Measurements from ENCODE around the gene ANO1.

The ANO1 gene

GRCh38 chr11:70140711-70141485, 62.8 kb downstream of the ANO1 start:
- no peak for DNase-seq

- no peak for DNase-seq
Observed at GRCh38 chr11:70141486-70142220, 63.5 kb downstream of the ANO1 start.

- no peak for DNase-seq
Observed at GRCh38 chr11:70142221-70142875, 64.2 kb downstream of the ANO1 start.

GRCh38 chr11:70144262-70144661, 66.1 kb downstream of the ANO1 start:
- no peak for DNase-seq

GRCh38 chr11:70145071-70145470, 67.0 kb downstream of the ANO1 start:
- DNase-seq, result no peak

- DNase-seq, result no peak
Observed at GRCh38 chr11:70145841-70146240, 67.7 kb downstream of the ANO1 start.

GRCh38 chr11:70146299-70146698, 68.2 kb downstream of the ANO1 start:
- DNase-seq, result no peak

- no peak for DNase-seq
Observed at GRCh38 chr11:70146895-70147520, 68.9 kb downstream of the ANO1 start.

- no peak for DNase-seq
Observed at GRCh38 chr11:70147668-70148067, 69.6 kb downstream of the ANO1 start.

GRCh38 chr11:70151671-70152070, 73.6 kb downstream of the ANO1 start:
- no peak for DNase-seq

- no peak for DNase-seq
Observed at GRCh38 chr11:70153133-70153727, 75.1 kb downstream of the ANO1 start.

GRCh38 chr11:70155386-70155785, 77.3 kb downstream of the ANO1 start:
- DNase-seq, result no peak

- no peak for DNase-seq
Observed at GRCh38 chr11:70156291-70157037, 78.3 kb downstream of the ANO1 start.

GRCh38 chr11:70158201-70158600, 80.1 kb downstream of the ANO1 start:
- DNase-seq, result no peak

- DNase-seq, result no peak
Observed at GRCh38 chr11:70158757-70159389, 80.8 kb downstream of the ANO1 start.

GRCh38 chr11:70159627-70160570, 81.8 kb downstream of the ANO1 start:
- no peak for DNase-seq

GRCh38 chr11:70161043-70161625, 83.0 kb downstream of the ANO1 start:
- DNase-seq, result no peak

GRCh38 chr11:70164705-70165104, 86.6 kb downstream of the ANO1 start:
- no peak for DNase-seq

- no peak for DNase-seq
Observed at GRCh38 chr11:70167120-70167519, 89.0 kb downstream of the ANO1 start.

Measured in CD4-positive, alpha-beta T cell treated with Interleukin-17A for 4 hours (primary cell).